GM19099 (cell line): ENCODE measurements around the gene KIN.

Source experiments
- POLR2A ChIP-seq: IDR thresholded peaks from 3 replicates; pipeline ENCODE4 v1.6.1; 2011; ENCODE audit warnings: low read depth; ENCODE audit not compliant: insufficient read length; ENCODE audit errors: extremely low read depth

The KIN gene

DNA sequence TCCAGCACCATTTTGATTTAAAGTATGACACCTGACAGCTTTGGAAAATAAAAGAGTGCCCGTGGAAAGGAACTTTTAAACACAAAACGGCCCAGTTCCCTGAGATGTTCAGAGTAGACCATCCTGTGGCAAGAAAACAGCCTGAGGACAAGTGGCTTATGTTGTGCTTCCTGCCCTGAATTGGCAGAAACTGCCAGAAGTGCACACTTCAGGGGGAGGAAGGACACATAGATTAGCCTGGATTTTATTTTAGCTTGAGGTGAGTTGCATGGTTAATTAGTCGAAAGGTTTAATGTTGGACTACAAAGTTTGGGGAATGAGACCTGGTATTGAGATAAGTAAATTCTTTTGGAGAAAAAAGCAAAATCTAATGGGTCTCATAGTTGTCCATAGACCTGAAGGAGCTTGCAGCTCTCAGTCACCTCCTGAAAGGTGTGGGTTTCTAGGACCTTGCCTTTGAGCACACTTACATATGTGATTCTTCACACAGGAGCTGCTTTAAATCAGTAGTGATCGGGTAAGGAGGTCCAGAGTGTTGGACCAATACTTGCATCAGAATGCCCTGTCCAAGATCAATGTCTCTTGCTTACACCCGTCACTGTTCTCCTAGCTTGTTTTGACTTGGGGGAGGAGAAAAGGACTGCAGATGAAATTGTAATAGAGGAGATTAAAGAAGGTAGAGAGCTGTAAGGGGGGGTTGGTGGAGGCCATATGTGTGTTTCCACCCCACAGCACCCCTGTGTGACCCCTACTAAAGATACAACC lies 79.8 kb downstream of the KIN start:
- no peak for TF ChIP-seq POLR2A

DNA sequence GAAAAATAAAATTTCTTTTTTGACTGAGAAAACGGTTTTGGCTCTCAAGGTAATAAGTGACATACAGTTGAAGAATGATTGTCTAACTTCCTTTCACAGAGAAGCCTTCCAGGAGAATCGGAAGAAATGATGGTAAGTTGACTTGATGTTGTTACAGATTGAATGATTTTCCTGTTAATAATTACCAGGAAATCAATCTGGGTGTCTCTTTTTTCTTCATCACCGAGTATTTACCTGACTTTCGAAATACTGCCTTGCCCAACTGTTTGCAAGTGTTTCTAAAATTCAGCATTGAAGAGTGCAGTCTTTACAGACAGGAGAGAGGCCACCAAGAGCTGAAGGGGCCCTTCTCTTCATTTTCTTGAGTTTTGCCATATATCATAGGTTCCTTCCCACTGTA lies 80.7 kb downstream of the KIN start:
- TF ChIP-seq POLR2A, result no peak

DNA sequence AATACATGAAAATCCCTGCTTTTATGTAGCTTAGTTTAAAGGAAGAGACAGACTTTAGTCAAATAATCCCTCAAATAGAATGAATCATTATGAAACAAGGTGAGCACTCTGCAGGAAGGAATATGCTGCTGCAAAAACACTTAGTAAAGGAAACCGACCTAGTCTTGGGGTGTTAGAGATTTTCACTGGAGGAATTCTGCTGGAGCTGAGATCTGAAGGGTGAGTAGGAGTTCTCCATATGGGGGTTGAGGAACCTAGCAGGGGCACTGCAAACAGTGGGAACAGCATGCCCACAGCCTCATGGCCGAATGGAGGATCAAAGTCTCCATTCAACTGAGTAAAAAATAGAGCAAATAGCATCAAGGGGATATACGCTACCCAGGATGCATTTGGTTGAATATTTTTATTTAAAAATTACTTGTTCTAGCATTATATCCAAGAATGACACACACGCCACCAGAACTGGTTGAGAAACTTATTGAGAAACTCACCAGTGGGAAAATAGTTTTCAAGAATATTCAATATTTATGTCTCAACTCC lies 81.2 kb downstream of the KIN start:
- TF ChIP-seq POLR2A, result no peak

DNA sequence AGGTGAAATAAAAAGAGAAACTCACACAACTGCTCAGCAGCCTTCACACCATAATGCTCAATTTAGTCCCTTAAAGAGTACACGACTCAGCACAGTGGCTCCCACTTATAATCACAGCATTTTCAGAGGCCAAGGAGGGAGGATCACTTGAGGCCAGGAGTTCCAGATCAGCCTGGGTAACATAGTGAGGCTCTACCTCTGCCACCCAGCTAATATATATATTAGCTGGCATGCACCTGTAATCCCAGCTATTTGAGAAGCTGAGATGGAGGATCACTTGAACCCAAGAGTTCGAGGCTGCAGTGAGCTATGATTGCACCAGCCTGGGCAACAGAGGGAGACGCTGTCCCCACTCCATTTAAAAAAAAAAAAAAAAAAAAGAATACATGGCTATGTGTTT lies 82.5 kb downstream of the KIN start:
- TF ChIP-seq POLR2A, result no peak

DNA sequence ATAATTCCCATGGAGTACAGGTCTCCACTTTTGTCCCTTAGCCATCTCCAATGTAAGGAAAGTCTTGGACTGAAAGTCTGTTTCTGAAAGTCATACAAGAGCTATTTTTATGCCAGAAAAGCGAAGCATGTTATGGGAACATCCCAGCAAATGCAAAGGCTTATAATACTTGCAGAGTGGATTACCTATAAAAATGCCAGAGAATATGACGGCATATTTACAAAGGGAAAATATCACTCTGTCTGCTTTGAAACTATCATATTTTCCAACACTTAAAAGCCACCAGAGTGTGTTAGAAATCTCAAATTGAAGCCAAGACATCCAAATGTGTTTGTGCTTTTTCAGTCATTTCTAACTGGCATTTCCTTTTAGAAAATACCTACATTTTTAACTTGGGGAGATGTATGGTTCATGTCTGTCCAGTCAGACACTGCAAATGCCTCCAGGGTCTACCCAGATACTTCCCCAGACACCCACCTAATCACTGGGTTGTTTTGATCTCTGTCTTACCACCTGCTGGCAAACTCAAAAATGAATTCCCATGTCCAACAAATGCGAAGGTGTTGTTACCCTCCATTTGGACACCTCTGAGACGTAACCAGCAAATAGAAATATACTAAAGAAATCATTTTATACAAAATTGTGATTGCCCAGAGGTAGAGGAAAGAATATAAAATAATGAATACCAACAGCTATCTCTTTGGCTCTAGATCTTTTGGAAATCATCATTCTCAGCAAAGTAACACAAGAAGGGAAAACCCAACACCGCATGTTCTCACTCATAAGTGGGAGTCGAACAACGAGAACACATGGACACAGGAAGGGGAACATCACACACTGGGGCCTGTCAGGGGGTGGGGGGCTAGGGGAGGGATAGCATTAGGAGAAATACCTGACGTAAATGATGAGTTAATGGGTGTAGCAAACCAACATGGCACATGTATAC lies 83.4 kb downstream of the KIN start:
- TF ChIP-seq POLR2A, result no peak

DNA sequence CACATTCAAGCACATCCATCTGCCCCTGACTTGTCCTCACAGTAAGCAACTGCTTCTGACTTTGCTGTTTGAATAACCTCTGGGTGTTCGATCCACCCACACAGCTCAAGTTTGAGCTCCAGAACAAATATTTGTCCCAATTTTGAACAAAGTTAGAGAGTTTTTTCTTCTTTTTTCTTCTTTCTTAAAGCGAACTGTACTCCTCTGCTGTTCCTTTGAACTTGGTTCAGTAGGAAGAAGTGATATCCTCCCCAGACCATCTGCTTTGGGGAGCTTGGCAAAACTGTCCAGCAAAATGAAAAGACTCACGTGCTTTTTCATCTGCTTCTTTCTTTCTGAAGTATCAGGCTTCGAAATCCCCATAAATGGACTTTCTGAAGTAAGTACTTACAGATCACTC lies 84.7 kb downstream of the KIN start, which contains the start of gene ITIH2:
TSS of gene ITIH2 (plus strand) at position 177 of the 400 bp plus-strand sequence. CDS start at position 296, 119 bp downstream.
- no peak for TF ChIP-seq POLR2A

DNA sequence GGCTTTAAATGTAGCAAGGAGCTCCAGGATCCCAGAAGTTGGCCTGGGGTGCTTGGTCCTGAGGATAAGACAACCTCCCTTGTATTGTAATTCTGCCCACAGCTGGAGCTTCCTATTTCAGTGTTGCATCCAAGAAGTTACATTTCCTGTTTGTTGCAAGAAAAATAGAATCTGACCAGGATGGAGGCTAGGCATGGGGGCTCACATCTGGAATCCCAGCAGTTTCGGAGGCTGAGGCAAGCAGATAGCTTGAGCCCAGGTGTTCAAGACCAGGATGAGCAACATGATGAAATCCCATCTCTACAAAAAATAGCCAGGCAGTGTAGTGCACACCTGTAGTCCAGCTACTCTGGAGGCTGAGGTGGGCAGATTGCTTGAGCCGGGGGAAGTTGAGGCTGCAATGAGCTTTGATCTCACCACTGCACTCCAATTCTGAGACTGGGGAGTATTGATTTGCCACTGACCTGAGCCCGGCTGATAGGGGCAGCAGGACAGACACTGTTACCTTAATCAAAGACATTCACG lies 85.4 kb downstream of the KIN start:
- no peak for TF ChIP-seq POLR2A

DNA sequence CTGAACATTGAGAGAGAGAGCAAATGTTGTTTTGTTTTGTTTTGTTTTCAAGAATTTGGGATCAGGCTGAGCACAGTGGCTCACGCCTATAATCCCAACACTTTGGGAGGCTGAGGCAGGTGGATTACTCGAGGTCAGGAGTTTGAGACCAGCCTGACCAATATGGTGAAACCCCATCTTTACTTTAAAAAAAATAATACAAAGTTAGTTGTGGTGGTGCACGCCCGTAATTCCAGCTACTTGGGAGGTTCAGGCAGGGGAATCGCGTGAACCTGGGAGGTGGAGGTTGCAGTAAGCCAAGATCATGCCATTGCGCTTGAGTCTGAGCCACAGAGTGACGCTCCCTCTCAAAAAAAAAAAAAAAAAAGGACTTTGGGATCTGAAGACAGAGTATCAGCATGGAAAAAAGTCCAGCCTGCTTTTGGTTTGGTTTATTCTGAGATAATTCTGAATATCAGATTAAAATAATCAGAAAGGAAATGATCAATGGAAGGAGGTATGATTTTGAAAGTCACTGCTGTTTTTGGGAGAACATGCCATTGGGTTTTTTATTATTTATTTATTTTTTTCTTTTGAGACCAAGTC lies 86.5 kb downstream of the KIN start:
- TF ChIP-seq POLR2A, result no peak
